Dendritic cell treated with granulocyte-macrophage colony-stimulating factor and Interleukin-4, amounts not matched to agents 40 ng/mL and 50 ng/mL, for 4 days (primary cell): ENCODE data around the gene ABLIM2.

Source experiments
- H3K27ac Mint-ChIP-seq: one replicate; pipeline ENCODE4 v1.8.0; 2022; ENCODE audit warnings: mild to moderate bottlenecking, mixed read lengths
- H3K27me3 Mint-ChIP-seq: one replicate; pipeline ENCODE4 v1.8.0; 2022; ENCODE audit warnings: mild to moderate bottlenecking, mixed read lengths
- H3K36me3 Mint-ChIP-seq: one replicate; pipeline ENCODE4 v1.8.0; 2022; ENCODE audit warnings: low read depth, mixed read lengths
- H3K4me1 Mint-ChIP-seq: one replicate; pipeline ENCODE4 v1.8.0; 2022; ENCODE audit warnings: low read depth, mixed read lengths
- H3K4me3 Mint-ChIP-seq: one replicate; pipeline ENCODE4 v1.8.0; 2022; ENCODE audit warnings: mild to moderate bottlenecking, moderate library complexity, mixed read lengths
- H3K9me3 Mint-ChIP-seq: one replicate; pipeline ENCODE4 v1.8.0; 2022; ENCODE audit warnings: mixed read lengths
- intact Hi-C: fragments of 100-400 bp; cut with micrococcal nuclease; formaldehyde crosslinking; loops from one replicate; pipeline ENCODE4 v1.15.0; 2022

ABLIM2 gene

DNA sequence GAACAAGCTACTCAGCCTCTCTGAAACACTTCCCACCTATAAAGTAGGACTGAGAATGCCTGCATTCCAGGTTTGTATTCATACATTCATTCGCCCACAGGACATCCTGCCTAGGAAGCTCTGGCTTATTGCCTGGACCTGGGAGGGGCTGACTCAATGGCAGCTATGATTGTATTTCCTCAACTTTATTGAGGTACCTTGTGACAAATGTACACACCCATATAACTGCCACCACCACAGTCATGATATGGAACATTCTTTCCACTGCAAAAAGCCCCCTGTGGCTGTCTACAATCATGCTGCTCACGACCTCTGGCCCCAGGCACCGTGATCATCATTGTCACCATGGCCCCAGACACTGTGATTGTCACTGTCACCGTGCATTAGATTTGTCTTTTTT lies 68.3 kb downstream of the ABLIM2 start:
- Mint-ChIP-seq H3K27me3 (no peaks in the 10 kb centered on the region), H3K4me3 (no peak overlapping the region), H3K4me1 (no peaks in the 10 kb centered on the region), H3K36me3 (no peaks in the 10 kb centered on the region), H3K27ac (no peak overlapping the region), H3K9me3 (peaks cover 32% of the 10 kb centered on the region)
- intact Hi-C loops, result no loop called here

DNA sequence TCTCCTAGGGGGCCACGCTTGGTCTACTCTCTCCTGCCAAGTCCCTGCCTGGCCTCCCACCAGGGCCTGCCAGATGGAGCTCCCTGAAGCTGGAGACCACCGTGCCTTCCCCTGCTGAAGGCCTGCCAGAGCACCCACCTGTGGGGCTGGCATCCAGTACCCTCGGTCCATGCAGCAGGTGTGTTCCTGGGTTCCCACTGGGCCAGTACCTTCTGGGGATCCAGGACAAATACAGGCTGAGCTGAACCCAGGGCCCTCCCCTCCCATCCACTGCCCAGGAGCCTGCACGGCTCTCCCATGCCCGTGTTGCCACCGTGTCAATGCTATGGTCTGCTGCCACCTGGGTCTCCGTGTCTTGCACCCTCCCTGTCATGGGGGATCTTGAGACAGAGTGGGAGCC lies 68.8 kb downstream of the ABLIM2 start:
- no peaks in the 10 kb centered on the region for H3K4me1 Mint-ChIP-seq
- no peak overlapping the region for H3K27ac Mint-ChIP-seq
- intact Hi-C loops, result no loop called here
- peaks cover 28% of the 10 kb centered on the region for H3K9me3 Mint-ChIP-seq
- H3K27me3 Mint-ChIP-seq, result no peaks in the 10 kb centered on the region
- H3K4me3 Mint-ChIP-seq, result no peak overlapping the region
- H3K36me3 Mint-ChIP-seq, result no peaks in the 10 kb centered on the region

DNA sequence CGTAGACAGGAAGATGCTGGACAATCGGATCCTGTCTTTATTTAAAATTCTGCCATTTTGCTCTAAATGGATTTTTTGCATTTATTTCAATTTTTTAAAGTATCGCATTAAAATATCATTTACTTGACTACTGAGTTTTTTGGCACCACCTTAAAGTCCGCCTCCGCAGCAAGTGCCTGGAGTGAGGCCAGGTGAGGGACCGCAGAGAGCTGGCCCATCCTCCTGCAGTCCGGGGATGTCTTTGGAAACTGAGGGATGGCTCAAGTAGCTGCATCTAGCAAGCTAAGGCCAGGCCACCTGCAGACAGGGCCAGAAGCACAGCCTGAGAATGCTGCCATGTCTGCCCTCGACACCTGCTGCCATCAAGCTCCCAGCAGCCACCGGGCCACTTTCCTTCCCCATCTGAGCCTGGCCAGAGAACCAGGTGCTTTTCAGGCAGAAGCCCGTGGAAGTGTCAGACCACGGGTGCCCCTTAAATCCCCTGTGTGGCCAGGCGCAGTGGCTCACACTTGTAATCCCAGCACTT lies 69.6 kb downstream of the ABLIM2 start:
- Mint-ChIP-seq H3K36me3 (no peaks in the 10 kb centered on the region), H3K4me1 (no peaks in the 10 kb centered on the region), H3K4me3 (no peak overlapping the region), H3K27ac (no peak overlapping the region), H3K9me3 (peaks cover 19% of the 10 kb centered on the region), H3K27me3 (no peaks in the 10 kb centered on the region)
- intact Hi-C loops, result no loop called here

DNA sequence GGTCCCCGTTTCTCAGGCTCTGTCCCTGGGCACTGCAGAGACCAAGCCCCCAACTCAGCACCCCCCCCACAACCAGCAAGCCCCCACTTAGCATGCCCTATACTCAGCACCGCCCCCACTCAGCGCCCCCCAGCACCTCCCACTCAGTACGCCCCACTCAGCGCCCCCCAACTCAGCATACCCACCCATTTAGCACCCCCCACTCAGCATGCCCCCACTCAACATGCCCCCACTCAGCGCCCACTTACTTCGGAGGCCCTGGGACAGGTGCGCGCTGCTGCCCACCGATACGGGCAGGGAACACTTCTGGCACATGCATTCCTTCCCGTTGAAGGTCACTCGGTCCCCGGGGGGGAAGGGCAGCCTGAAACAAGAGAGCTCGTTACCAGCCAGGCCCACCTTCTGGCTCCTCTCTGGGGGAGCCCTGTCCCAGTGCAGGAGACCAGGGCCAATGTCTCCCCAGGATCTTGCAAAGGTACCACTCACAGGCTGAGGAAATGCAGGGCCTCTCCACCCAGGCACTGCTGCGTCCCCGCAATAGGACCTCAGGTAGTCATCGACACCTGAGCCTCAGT lies 70.6 kb downstream of the ABLIM2 start:
- no peak overlapping the region for H3K27ac Mint-ChIP-seq
- H3K27me3 Mint-ChIP-seq, result no peaks in the 10 kb centered on the region
- peaks cover 9% of the 10 kb centered on the region for H3K9me3 Mint-ChIP-seq
- no peaks in the 10 kb centered on the region for H3K4me1 Mint-ChIP-seq
- H3K36me3 Mint-ChIP-seq, result no peaks in the 10 kb centered on the region
- intact Hi-C loops, result no loop called here
- no peak overlapping the region for H3K4me3 Mint-ChIP-seq

DNA sequence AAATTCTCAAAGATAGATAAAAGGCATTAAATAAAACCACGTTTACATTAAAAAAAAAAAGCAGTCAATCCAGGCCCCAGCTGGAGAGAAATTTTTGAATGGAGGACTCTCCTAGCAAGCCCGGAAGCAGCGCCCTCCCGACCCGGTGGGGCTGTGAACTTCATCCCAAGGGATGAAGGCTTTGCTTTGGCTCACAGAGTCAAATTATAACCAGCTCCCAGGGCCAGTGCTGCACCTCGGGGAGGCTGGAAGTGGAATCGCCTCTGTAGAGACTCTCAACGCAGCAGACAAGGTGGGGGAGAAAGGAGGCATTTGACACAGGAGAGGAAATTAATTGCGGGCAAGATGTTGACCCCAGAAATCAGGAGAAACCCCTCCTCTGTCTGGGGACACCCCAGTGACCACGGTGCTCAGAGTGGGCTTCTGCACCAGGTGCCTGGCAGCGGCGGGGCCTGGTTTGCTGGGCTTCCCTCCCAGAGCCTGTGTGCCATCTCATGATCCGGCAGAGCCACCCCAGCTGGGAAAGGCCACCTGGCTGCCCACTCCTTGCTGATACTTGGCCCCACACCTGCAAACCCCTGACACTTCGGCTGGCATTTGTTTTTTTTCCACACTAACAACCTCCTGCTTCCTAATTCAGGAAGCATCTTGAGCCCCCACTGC lies 71.7 kb downstream of the ABLIM2 start:
- intact Hi-C loops, result no loop called here
- Mint-ChIP-seq H3K9me3 (no peaks in the 10 kb centered on the region), H3K36me3 (no peaks in the 10 kb centered on the region), H3K4me1 (no peaks in the 10 kb centered on the region), H3K4me3 (no peak overlapping the region), H3K27ac (no peak overlapping the region), H3K27me3 (no peaks in the 10 kb centered on the region)

DNA sequence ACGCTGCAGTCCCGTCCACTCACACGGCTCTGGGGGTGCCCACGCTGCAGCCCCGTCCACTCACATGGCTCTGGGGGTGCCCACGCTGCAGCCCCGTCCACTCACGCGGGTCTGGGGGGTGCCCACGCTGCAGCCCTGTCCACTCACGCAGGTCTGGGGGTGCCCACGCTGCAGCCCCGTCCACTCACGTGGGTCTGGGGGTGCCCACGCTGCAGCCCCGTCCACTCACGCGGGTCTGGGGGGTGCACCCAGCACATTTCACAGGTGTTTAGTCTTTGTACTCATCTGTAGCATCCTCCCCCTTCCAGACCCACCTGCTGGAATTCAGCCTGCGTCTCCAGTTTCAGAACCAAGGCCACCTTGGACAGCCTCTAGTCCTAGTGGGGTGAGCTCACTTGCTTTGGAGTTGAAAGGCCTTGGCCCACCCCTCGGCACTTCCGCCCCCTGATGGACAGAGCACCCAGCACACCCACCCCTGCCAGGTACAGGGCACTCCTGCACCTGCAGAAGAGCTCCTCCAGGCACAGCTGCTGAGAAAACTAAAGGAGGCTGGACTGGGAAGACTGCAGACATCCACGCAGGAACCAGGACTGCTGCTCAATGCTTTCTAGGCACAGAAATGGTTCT lies 73.0 kb downstream of the ABLIM2 start:
- intact Hi-C loops, result no loop called here
- Mint-ChIP-seq H3K4me1 (no peaks in the 10 kb centered on the region), H3K27ac (no peak overlapping the region), H3K27me3 (peaks cover 4% of the 10 kb centered on the region), H3K9me3 (no peaks in the 10 kb centered on the region), H3K36me3 (no peaks in the 10 kb centered on the region), H3K4me3 (no peak overlapping the region)

DNA sequence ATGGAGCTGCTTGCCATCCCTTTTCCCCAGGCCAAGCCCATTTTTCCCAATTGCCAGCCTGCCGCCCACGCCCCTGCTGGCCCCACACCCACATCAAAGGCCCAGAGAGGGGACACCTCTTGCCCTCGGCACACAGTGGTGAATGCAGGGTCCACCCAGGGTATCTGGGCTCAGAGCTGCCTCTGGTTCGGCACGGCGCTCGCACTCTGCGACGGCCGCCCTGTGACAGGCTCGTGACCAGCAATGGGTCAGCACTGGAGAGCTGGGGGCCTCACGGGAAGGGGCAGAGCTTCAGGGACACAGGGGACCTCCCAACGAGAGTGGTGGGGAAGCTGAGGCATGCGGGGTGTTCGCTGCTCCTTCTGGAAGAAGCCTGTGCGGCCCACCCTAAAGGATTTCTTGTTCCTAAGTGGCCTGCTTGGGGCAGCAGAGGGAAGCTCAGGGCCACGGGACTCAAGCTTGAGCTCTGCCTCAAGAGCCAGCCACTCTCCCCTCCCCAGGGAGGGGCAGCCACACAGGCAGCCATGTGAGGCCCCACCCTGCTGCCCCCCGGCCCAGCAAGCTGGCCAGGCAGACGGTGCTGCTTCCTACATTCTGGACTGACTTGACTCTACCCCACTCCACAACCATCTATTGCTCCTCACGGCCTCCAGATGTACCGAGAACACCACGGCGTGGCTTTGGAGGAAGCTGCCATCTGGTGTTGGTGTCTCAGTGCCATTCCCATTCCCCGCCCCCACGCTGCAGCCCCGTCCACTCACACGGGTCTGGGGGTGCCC lies 73.7 kb downstream of the ABLIM2 start:
- H3K4me1 Mint-ChIP-seq, result no peaks in the 10 kb centered on the region
- H3K9me3 Mint-ChIP-seq, result no peaks in the 10 kb centered on the region
- H3K27me3 Mint-ChIP-seq, result peaks cover 11% of the 10 kb centered on the region
- H3K27ac Mint-ChIP-seq, result no peak overlapping the region
- no peak overlapping the region for H3K4me3 Mint-ChIP-seq
- intact Hi-C loops, result no loop called here
- no peaks in the 10 kb centered on the region for H3K36me3 Mint-ChIP-seq

DNA sequence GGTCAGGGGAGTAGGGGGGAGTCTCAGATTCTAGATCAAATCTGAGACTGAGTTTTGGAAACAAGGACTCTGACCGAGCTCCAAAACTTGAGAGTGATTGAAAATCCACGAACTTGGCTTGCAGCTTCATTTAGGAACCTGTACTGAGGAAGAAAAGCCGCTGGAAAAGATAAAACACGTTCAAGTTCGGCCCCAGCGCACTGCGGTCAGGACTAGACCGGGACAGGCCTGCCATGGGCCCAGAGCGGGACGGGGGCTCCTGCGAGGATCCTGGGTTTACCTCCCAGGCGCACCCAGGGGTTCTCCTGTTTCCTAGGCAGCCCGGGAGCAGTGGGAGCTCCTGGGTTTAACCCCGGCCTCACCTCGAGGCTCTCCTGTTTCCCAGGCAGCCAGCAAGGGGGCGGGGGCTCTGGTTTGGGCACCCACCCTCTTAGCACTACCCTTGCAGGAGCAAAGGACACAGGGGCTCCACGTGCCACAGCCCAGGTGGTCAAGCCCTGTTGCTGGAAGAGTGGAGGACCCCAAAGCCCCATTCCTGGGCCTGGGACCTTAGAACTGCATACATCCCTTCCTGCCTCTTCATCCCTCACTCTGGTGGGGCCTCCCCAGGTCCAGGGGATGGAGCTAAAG lies 74.5 kb downstream of the ABLIM2 start:
- Mint-ChIP-seq H3K9me3 (no peaks in the 10 kb centered on the region), H3K4me1 (no peaks in the 10 kb centered on the region), H3K27ac (no peak overlapping the region), H3K4me3 (no peak overlapping the region), H3K27me3 (peaks cover 17% of the 10 kb centered on the region), H3K36me3 (no peaks in the 10 kb centered on the region)
- intact Hi-C loops, result no loop called here

DNA sequence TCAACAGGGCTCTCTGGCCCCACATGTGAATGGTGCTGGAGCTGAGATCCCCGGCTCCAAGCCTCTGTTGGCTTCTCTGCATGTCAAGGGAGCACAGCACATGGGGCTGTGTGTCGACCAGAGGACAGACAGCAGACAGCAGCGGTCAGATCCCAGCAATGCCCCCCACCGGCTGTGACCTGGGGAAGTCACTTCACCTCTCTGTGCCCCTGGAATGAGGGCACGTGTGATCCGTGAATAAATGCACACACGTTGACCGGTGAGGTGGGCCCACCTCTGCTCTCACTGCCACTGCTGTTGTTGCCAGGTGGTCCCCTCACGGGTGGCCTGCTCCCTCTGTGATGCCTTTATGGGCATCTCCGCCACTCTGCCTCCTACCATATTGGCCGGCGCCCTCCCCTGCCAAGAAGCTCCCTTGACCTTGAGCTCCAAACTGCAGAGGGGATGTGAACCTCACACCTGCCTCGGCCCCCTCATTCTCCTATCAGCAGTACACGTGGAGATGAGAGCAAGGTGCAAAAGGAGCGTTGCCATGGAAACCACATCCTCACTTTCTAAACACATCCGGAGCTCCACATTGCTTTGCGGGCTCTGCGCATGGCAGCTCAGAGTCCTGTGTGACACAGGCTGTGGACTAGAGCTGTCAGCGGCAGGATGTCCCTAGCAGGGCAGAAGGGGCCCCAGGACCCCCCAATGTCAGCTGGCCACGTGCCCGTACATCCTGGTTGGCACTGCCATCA lies 75.4 kb downstream of the ABLIM2 start:
- H3K36me3 Mint-ChIP-seq, result no peaks in the 10 kb centered on the region
- H3K9me3 Mint-ChIP-seq, result no peaks in the 10 kb centered on the region
- intact Hi-C loops, result no loop called here
- H3K27ac Mint-ChIP-seq, result no peak overlapping the region
- no peak overlapping the region for H3K4me3 Mint-ChIP-seq
- no peaks in the 10 kb centered on the region for H3K4me1 Mint-ChIP-seq
- H3K27me3 Mint-ChIP-seq, result peaks cover 24% of the 10 kb centered on the region

DNA sequence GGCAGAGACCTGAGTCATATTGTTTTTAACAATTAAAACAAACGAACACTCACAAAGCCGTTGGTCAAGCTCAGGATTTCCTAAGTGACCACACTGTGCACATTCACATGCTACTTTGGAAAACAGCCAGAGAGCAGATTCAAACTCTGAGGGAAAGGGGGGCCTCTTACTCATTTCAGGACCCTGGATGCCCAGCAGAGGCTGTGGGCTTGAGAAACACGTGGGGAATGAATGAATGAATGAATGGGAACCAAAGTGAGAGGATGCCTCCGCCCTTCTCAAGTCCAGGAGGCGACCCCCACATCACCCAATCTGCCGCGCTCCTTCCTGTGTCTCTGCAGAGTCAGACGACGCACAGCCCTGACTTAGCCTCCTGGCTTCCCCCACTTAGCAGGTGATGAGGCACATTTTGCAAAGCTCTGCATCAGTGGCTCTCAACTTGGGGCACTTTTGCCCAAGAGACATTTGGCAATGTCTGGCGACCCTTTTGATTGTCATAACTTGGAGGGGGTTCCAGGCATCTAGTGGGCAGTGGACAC lies 76.0 kb downstream of the ABLIM2 start:
- Mint-ChIP-seq H3K4me3 (no peak overlapping the region), H3K4me1 (no peaks in the 10 kb centered on the region), H3K9me3 (no peaks in the 10 kb centered on the region), H3K27me3 (peaks cover 25% of the 10 kb centered on the region), H3K36me3 (no peaks in the 10 kb centered on the region), H3K27ac (no peak overlapping the region)
- intact Hi-C loops, result no loop called here

DNA sequence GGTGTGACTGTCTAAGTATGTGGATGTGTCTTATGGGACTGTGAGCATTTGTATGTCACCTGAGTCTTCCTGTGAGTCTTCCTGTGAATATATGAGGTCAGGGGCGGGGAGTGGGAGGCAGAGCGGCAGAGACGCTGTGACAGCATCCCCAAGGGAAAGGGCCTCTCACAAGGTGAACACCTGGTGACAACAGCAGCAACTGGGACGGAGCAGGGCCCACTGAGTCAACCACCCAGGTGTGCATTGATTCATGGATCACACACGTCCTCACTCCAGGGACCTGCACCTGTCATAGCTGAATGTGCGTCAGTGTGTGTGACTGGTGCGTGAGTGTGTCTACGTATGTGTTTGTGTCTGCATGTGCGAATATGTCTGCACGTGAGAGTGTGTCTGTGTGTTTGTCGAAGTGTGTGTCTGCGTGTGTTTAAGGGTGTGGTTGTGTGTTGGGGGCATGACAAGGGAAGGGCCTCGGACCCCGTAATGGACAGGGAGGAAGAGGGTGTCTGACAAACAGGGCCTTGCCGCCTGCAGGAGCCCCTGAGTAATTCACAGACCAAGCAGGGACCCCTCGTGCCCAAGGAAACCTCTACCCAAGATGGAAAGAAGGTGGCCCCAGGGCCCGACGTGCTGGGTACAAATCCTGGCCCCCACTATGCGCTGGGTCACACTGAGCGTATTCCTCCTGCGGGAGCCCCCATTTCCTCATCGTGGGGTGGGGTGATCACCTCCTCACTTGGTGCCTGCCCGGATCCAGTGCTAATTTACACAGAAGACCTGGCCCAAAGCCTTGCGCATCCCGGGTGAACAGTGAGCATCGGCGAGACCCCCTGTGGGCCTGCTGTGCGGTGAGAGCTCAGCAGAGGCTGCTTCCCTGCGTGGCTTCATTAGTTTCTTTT lies 76.7 kb downstream of the ABLIM2 start:
- Mint-ChIP-seq H3K4me3 (no peak overlapping the region), H3K4me1 (no peaks in the 10 kb centered on the region), H3K36me3 (no peaks in the 10 kb centered on the region), H3K9me3 (no peaks in the 10 kb centered on the region), H3K27me3 (peaks cover 25% of the 10 kb centered on the region), H3K27ac (no peak overlapping the region)
- intact Hi-C loops, result no loop called here

DNA sequence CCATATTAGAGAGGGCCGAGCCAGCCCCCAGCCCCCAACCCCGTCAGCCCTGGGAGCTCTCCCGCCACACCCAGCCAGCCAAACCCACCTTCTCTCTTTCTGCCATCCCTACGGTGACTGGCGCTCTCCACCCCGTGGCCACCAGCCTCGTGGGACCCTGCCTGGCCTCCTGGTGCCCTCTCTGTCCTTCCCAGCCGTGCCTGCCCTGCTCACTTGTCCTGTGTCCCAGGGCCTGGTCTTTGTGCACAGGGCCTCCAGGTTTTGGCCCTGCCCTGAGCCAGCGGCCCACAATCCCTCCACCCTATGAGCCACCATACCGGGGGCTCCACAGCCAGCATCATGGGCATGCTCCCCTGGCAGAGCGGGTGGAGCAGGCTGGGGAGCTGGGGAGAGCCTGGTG lies 77.4 kb downstream of the ABLIM2 start:
- H3K36me3 Mint-ChIP-seq, result no peaks in the 10 kb centered on the region
- H3K9me3 Mint-ChIP-seq, result no peaks in the 10 kb centered on the region
- intact Hi-C loops, result no loop called here
- H3K27me3 Mint-ChIP-seq, result peaks cover 25% of the 10 kb centered on the region
- no peak overlapping the region for H3K27ac Mint-ChIP-seq
- H3K4me1 Mint-ChIP-seq, result no peaks in the 10 kb centered on the region
- no peak overlapping the region for H3K4me3 Mint-ChIP-seq
